Nephron (organoid): ENCODE measurements around the gene DNAAF8.

Source experiments
- H3K27ac Mint-ChIP-seq, 3 experiments: 2 replicates each; pipeline ENCODE4 v1.8.0; 2020; ENCODE audit warnings: mixed read lengths in 3 of 3, mild to moderate bottlenecking in 2 of 3, moderate library complexity in 1 of 3
- H3K27me3 Mint-ChIP-seq: 2 replicates; pipeline ENCODE4 v1.8.0; 2021; ENCODE audit warnings: low read depth, mild to moderate bottlenecking, moderate library complexity, mixed read lengths
- H3K36me3 Mint-ChIP-seq: 2 replicates; pipeline ENCODE4 v1.8.0; 2020; ENCODE audit warnings: low read depth, mixed read lengths
- H3K4me1 Mint-ChIP-seq: 2 replicates; pipeline ENCODE4 v1.8.0; 2020; ENCODE audit warnings: mixed read lengths
- H3K4me3 Mint-ChIP-seq, 3 experiments: 2 replicates each; pipeline ENCODE4 v1.8.0; 2020; ENCODE audit warnings: mild to moderate bottlenecking in 3 of 3, mixed read lengths in 3 of 3, moderate library complexity in 2 of 3
- H3K9me3 Mint-ChIP-seq: 2 replicates; pipeline ENCODE4 v1.8.0; 2020; ENCODE audit warnings: mixed read lengths
- CTCF ChIP-seq, 3 experiments: fragments of 200-600 bp; sonication (generic); IDR thresholded peaks; one replicate each; pipeline ENCODE4 v1.5.0; 2021; ENCODE audit warnings: antibody characterized with exemption in 3 of 3; ENCODE audit not compliant: unreplicated experiment in 3 of 3

The DNAAF8 gene

GRCh38 chr16:4694642-4695451 is 39.5 kb upstream of the DNAAF8 start:
- Mint-ChIP-seq H3K27me3 (no peaks in the 10 kb centered on the region), H3K9me3 (no peaks in the 10 kb centered on the region), H3K36me3 (peaks cover 12% of the 10 kb centered on the region), H3K27ac (peak overlapping the region; percentile 25 to 88 (median 80)), H3K4me3 (peak overlapping the region; percentile 88 to 91 (median 91)), H3K4me1 (peaks cover 9% of the 10 kb centered on the region)
- TF ChIP-seq CTCF (IDR thresholded peaks at IDR 0.05; ENCODE audit: unreplicated experiment in 3 of 3): no peak

- Mint-ChIP-seq H3K9me3 (no peaks in the 10 kb centered on the region), H3K4me1 (peaks cover 9% of the 10 kb centered on the region), H3K27ac (peak overlapping the region; percentile 25 to 42 (median 37)), H3K36me3 (peaks cover 14% of the 10 kb centered on the region), H3K4me3 (peak overlapping the region; percentile 88 to 91 (median 91)), H3K27me3 (no peaks in the 10 kb centered on the region)
- TF ChIP-seq CTCF (IDR thresholded peaks at IDR 0.05; ENCODE audit: unreplicated experiment in 3 of 3): no peak
Observed at GRCh38 chr16:4695473-4696171, 38.7 kb upstream of the DNAAF8 start.

GRCh38 chr16:4696172-4696904 is 38.0 kb upstream of the DNAAF8 start:
- peak overlapping the region in 1 of 3 experiments; percentile 32 for H3K27ac Mint-ChIP-seq
- no peaks in the 10 kb centered on the region for H3K27me3 Mint-ChIP-seq
- no peaks in the 10 kb centered on the region for H3K9me3 Mint-ChIP-seq
- H3K4me3 Mint-ChIP-seq: peak overlapping the region; percentile 59 to 91 (median 88)
- peaks cover 7% of the 10 kb centered on the region for H3K4me1 Mint-ChIP-seq
- H3K36me3 Mint-ChIP-seq: peaks cover 14% of the 10 kb centered on the region
- no peak for TF ChIP-seq CTCF (IDR thresholded peaks at IDR 0.05; ENCODE audit: unreplicated experiment in 3 of 3)

GRCh38 chr16:4696905-4697847 is 37.2 kb upstream of the DNAAF8 start:
- Mint-ChIP-seq H3K27me3 (no peaks in the 10 kb centered on the region), H3K4me3 (peak overlapping the region in 2 of 3 experiments; percentile 34 to 88), H3K4me1 (peaks cover 5% of the 10 kb centered on the region), H3K27ac (peak overlapping the region in 1 of 3 experiments; percentile 32), H3K36me3 (peaks cover 15% of the 10 kb centered on the region), H3K9me3 (no peaks in the 10 kb centered on the region)
- no peak for TF ChIP-seq CTCF (IDR thresholded peaks at IDR 0.05; ENCODE audit: unreplicated experiment in 3 of 3)

GRCh38 chr16:4697848-4698291 is 36.5 kb upstream of the DNAAF8 start:
- H3K36me3 Mint-ChIP-seq: peaks cover 17% of the 10 kb centered on the region
- no peaks in the 10 kb centered on the region for H3K27me3 Mint-ChIP-seq
- H3K4me1 Mint-ChIP-seq: peaks cover 5% of the 10 kb centered on the region
- no peak for TF ChIP-seq CTCF (IDR thresholded peaks at IDR 0.05; ENCODE audit: unreplicated experiment in 3 of 3)
- H3K9me3 Mint-ChIP-seq: no peaks in the 10 kb centered on the region
- no peak overlapping the region for H3K27ac Mint-ChIP-seq
- no peak overlapping the region for H3K4me3 Mint-ChIP-seq
